IMR-90 (cell line): ENCODE measurements around the gene PPARGC1A. TPM values are rescaled to one million over a fixed set of nuclear protein-coding genes. Genes with fewer than 3 reads are reported as not detected.

ENCODE experiments used
- ATAC-seq: fragments of 200-7000 bp; cut with Tn5 transposase; 2 replicates; pipeline ENCODE4 v1.9.1; 2020; ENCODE audit warnings: low read depth, mild to moderate bottlenecking, moderate library complexity
- BruUV-seq: library from RNA; stranded (reverse); fragments of 400-500 nt; replicated peaks from 2 replicates; lab custom pipeline; 2021; lab: Mats Ljungman, UMichigan
- CTCF ChIA-PET: fragments of 300-600 bp; formaldehyde crosslinking; extraction: SDS; loops from one replicate; lab custom pipeline; 2021; ENCODE audit warnings: antibody characterized with exemption; lab: Yijun Ruan, JAX
- POLR2A ChIA-PET: fragments of 300-600 bp; sonication (Branson Sonifier 250); formaldehyde crosslinking; loops from one replicate; lab custom pipeline; 2022; ENCODE audit warnings: antibody characterized with exemption; ENCODE audit not compliant: unreplicated experiment; lab: Charles Lee
- DNase-seq: peaks from one replicate; pipeline ENCODE4 v3.0.0; 2013
- H2AFZ ChIP-seq: replicated peaks from 2 replicates; pipeline ENCODE3; 2013; ENCODE audit warnings: low read length, mild to moderate bottlenecking; ENCODE audit not compliant: poor library complexity
- H2AK5ac ChIP-seq: 2 replicates; pipeline ENCODE4 v1.6.1; 2013; ENCODE audit warnings: low read depth, low read length, inconsistent platforms
- H2AK9ac ChIP-seq: replicated peaks from 2 replicates; pipeline ENCODE3; 2013; ENCODE audit warnings: mild to moderate bottlenecking, low read depth, low read length, moderate library complexity; ENCODE audit not compliant: poor library complexity
- H2BK120ac ChIP-seq: 2 replicates; pipeline ENCODE4 v1.6.1; 2013; ENCODE audit warnings: low read depth, low read length, inconsistent platforms
- H2BK15ac ChIP-seq: 3 replicates; pipeline ENCODE4 v1.6.1; 2013; ENCODE audit warnings: low read depth, low read length, inconsistent platforms
- H2BK20ac ChIP-seq: 2 replicates; pipeline ENCODE4 v1.6.1; 2013; ENCODE audit warnings: low read depth, mild to moderate bottlenecking, inconsistent platforms, low read length, moderate library complexity
- H2BK5ac ChIP-seq: 2 replicates; pipeline ENCODE4 v1.6.1; 2013; ENCODE audit warnings: mild to moderate bottlenecking, low read depth, low read length, inconsistent platforms; ENCODE audit not compliant: poor library complexity, severe bottlenecking
- H3K14ac ChIP-seq: replicated peaks from 2 replicates; pipeline ENCODE4 v1.6.1; 2013; ENCODE audit warnings: low read depth, low read length, inconsistent platforms
- H3K18ac ChIP-seq: 2 replicates; pipeline ENCODE4 v1.6.1; 2013; ENCODE audit warnings: low read depth, low read length, control low read depth
- H3K23ac ChIP-seq: 2 replicates; pipeline ENCODE4 v1.6.1; 2013; ENCODE audit warnings: low read depth, low read length, inconsistent platforms
- H3K27ac ChIP-seq: 2 replicates; pipeline ENCODE4 v1.5.1; 2013; ENCODE audit warnings: mild to moderate bottlenecking, control low read depth, low read length; ENCODE audit not compliant: insufficient read depth
- H3K27me3 ChIP-seq: 2 replicates; pipeline ENCODE4 v1.6.1; 2013; ENCODE audit warnings: low read length; ENCODE audit not compliant: control insufficient read depth, insufficient read depth
- H3K36me3 ChIP-seq: 2 replicates; pipeline ENCODE4 v1.6.1; 2013; ENCODE audit warnings: low read length, mixed read lengths; ENCODE audit not compliant: control insufficient read depth, insufficient read depth
- H3K4ac ChIP-seq: 2 replicates; pipeline ENCODE4 v1.6.1; 2013; ENCODE audit warnings: low read depth, low read length, inconsistent platforms
- H3K4me1 ChIP-seq: 2 replicates; pipeline ENCODE4 v1.6.1; 2013; ENCODE audit warnings: low read length, mixed read lengths; ENCODE audit not compliant: control insufficient read depth, insufficient read depth
- H3K4me2 ChIP-seq: 2 replicates; pipeline ENCODE4 v1.6.1; 2013; ENCODE audit warnings: low read depth, mild to moderate bottlenecking, control low read depth, low read length, moderate library complexity
- H3K4me3 ChIP-seq: 2 replicates; pipeline ENCODE4 v1.5.1; 2013; ENCODE audit warnings: low read depth, mild to moderate bottlenecking, control low read depth, low read length, moderate library complexity; ENCODE audit not compliant: insufficient read depth
- H3K56ac ChIP-seq: 2 replicates; pipeline ENCODE4 v1.6.1; 2013; ENCODE audit warnings: low read length, inconsistent platforms; ENCODE audit not compliant: insufficient read depth; ENCODE audit errors: extremely low read depth
- H3K79me1 ChIP-seq, 2 experiments: 2 replicates each; pipeline ENCODE4 v1.6.1; 2013; ENCODE audit warnings: low read length in 2 of 2, inconsistent platforms in 1 of 2, low read depth in 1 of 2
- H3K9ac ChIP-seq: 2 replicates; pipeline ENCODE4 v1.6.1; 2013; ENCODE audit warnings: low read depth, low read length, control low read depth
- H3K9me1 ChIP-seq: 2 replicates; pipeline ENCODE4 v1.6.1; 2013; ENCODE audit warnings: low read length, inconsistent platforms; ENCODE audit not compliant: insufficient read depth
- H3K9me3 ChIP-seq: 2 replicates; pipeline ENCODE4 v1.6.1; 2013; ENCODE audit warnings: low read length; ENCODE audit not compliant: control insufficient read depth, insufficient read depth
- H4K20me1 ChIP-seq: 2 replicates; pipeline ENCODE4 v1.6.1; 2013; ENCODE audit warnings: low read length, inconsistent platforms; ENCODE audit not compliant: insufficient read depth
- H4K5ac ChIP-seq: 2 replicates; pipeline ENCODE4 v1.6.1; 2013; ENCODE audit warnings: mild to moderate bottlenecking, low read depth, low read length, control low read depth
- H4K8ac ChIP-seq, 2 experiments: 2 replicates each; pipeline ENCODE4 v1.6.1; 2013; ENCODE audit warnings: low read depth in 2 of 2, low read length in 2 of 2, control low read depth in 1 of 2, inconsistent platforms in 1 of 2
- H4K91ac ChIP-seq: 2 replicates; pipeline ENCODE4 v1.6.1; 2013; ENCODE audit warnings: low read depth, low read length, inconsistent platforms; ENCODE audit not compliant: insufficient read depth
- SMC3 ChIP-seq: fragments of 150-350 bp; IDR thresholded peaks from 2 replicates; pipeline ENCODE4 v1.6.1; 2016; ENCODE audit warnings: low read depth, mild to moderate bottlenecking, antibody characterized with exemption, low read length, moderate library complexity
- dilution Hi-C: fragments of 300-500 bp; cut with HindIII; formaldehyde crosslinking; loops from one replicate; pipeline ENCODE4 v1.14.3; 2018; ENCODE audit warnings: low sequenced_read_pairs; ENCODE audit not compliant: unreplicated experiment
- in situ Hi-C: fragments of 300-500 bp; cut with MboI; formaldehyde crosslinking; loops from 3 replicates; pipeline ENCODE4 v1.14.3; 2019; ENCODE audit warnings: low sequenced_read_pairs, inconsistent platforms, mixed read lengths
- intact Hi-C: fragments of 100-400 bp; cut with micrococcal nuclease; formaldehyde crosslinking; loops from 2 replicates; pipeline ENCODE4 v1.10.0; 2022
- polyA plus RNA-seq, 3 experiments: library from polyadenylated mRNA; depleted of rRNA; stranded (reverse); fragments of >200 nt; gene quantifications; 2 replicates each; pipeline ENCODE4 v1.2.3, GENCODE V29; 2012; ENCODE audit warnings: low replicate concordance in 1 of 3
- total RNA-seq: library from RNA; depleted of rRNA; stranded (reverse); fragments of >200 nt; gene quantifications from 2 replicates; pipeline ENCODE4 v1.2.3, GENCODE V29; 2012

The PPARGC1A gene
- total and polyA plus RNA-seq, 2 of the 4 experiments (the other 2 are of a cell fraction) = under 0.01 to 0.03 TPM

- no peak overlapping the region for H2BK20ac ChIP-seq
- no peak overlapping the region for H3K27ac ChIP-seq
- H3K9ac ChIP-seq = no peak overlapping the region
- H3K4me3 ChIP-seq = no peak overlapping the region
- intact Hi-C loops (no loop called here), dilution Hi-C loops (no loop called here), in situ Hi-C loops (no loop called here)
- CTCF ChIA-PET = interaction anchor here (1.2 kb wide), 1 partner anchor 15 kb away, joined by 3 read pairs; no protein-coding TSS in a partner anchor
- H3K14ac ChIP-seq = no peak overlapping the region
- no peak overlapping the region for H3K23ac ChIP-seq
- H3K9me1 ChIP-seq = no peaks in the 10 kb centered on the region
- no peak overlapping the region for H4K5ac ChIP-seq
- BruUV-seq = no TSS peak
- ATAC-seq (no peak), DNase-seq (no peak)
- H2AK5ac ChIP-seq = no peak overlapping the region
- no peaks in the 10 kb centered on the region for H3K79me1 ChIP-seq
- H4K20me1 ChIP-seq = no peaks in the 10 kb centered on the region
- POLR2A ChIA-PET = no interaction called here
- H4K91ac ChIP-seq = no peak overlapping the region
- H2AFZ ChIP-seq = no peak overlapping the region
- no peak overlapping the region for H3K4me2 ChIP-seq
- TF ChIP-seq SMC3 = no peak
- no peak overlapping the region for H3K18ac ChIP-seq
- no peaks in the 10 kb centered on the region for H3K9me3 ChIP-seq
- H3K27me3 ChIP-seq = peaks cover 2% of the 10 kb centered on the region; the same call in 1 of the 2 replicates
- no peak overlapping the region for H3K56ac ChIP-seq
- H4K8ac ChIP-seq = no peak overlapping the region
- H3K4me1 ChIP-seq = no peaks in the 10 kb centered on the region
- no peaks in the 10 kb centered on the region for H3K36me3 ChIP-seq
- H2BK15ac ChIP-seq = no peak overlapping the region
- no peak overlapping the region for H2AK9ac ChIP-seq
- H2BK120ac ChIP-seq = no peak overlapping the region
- no peak overlapping the region for H2BK5ac ChIP-seq
- H3K4ac ChIP-seq = no peak overlapping the region
Observed at GRCh38 chr4:23775694-23776093, 114.2 kb downstream of the PPARGC1A start.
